ENCODE measurements around the gene PCSK5. TPM values are rescaled to one million over a fixed set of nuclear protein-coding genes. Genes with fewer than 3 reads are reported as not detected.

PCSK5 gene
- total and polyA plus RNA-seq, 10 donors = 0.28 to 8.1 (median 5.5) TPM

GRCh38 chr9:75918154-75918553, 27.7 kb downstream of the PCSK5 start:
- 86 to 90% (median 88%) methylated on average over 3 of the region's 3 CpGs for WGBS, 5 donors
- Histone ChIP-seq H3K4me3 (no peak overlapping the region), H3K4me1 (no peaks in the 10 kb centered on the region), H3K27me3 (replicated peaks in 1 of 7) (no peaks in the 10 kb centered on the region), H3K36me3 (no peaks in the 10 kb centered on the region), H3K27ac (no peak overlapping the region), H3K9me3 (no peaks in the 10 kb centered on the region)
- intact Hi-C loops (cut with DNase I; ENCODE audit: low total_unique reads) = no loop called here
- TF ChIP-seq POLR2AphosphoS5 (IDR thresholded peaks at IDR 0.05) = no peak
- TF ChIP-seq, protein P1, sequence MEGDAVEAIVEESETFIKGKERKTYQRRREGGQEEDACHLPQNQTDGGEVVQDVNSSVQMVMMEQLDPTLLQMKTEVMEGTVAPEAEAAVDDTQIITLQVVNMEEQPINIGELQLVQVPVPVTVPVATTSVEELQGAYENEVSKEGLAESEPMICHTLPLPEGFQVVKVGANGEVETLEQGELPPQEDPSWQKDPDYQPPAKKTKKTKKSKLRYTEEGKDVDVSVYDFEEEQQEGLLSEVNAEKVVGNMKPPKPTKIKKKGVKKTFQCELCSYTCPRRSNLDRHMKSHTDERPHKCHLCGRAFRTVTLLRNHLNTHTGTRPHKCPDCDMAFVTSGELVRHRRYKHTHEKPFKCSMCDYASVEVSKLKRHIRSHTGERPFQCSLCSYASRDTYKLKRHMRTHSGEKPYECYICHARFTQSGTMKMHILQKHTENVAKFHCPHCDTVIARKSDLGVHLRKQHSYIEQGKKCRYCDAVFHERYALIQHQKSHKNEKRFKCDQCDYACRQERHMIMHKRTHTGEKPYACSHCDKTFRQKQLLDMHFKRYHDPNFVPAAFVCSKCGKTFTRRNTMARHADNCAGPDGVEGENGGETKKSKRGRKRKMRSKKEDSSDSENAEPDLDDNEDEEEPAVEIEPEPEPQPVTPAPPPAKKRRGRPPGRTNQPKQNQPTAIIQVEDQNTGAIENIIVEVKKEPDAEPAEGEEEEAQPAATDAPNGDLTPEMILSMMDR (IDR thresholded peaks at IDR 0.05 in 8 of 11, conservative IDR thresholded peaks at IDR 0.05 in 3 of 11) = no peak
- TF ChIP-seq POLR2A (IDR thresholded peaks at IDR 0.05) = no peak
- no peak for DNase-seq

DNA sequence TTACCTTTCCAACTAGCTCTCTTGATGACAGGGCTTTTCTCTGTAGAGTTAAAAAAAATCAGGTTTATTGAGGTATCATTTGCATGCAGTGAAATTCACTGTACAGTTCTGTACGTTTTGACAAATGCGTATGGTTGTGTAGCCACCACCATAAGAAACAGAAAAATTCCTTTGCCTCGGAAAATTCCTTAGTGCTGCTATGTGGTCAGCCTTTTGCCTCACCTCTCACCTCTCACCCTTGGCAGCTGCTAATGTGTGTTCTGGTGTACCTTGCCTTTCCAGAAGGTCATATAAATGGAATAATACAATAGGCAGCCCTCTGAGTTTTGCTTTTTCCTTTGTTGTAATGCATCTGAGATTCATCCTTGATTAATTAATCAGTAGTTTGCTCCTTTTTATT, 28.4 kb downstream of the PCSK5 start:
- intact Hi-C loops (cut with DNase I; ENCODE audit: low total_unique reads) = no loop called here
- 86 to 96% (median 93%) methylated on average over 3 of the region's 3 CpGs for WGBS, 5 donors
- no peaks in the 10 kb centered on the region for H3K9me3 ChIP-seq
- DNase-seq = no peak
- H3K36me3 ChIP-seq = no peaks in the 10 kb centered on the region
- TF ChIP-seq, protein P1 (IDR thresholded peaks at IDR 0.05 in 8 of 11, conservative IDR thresholded peaks at IDR 0.05 in 3 of 11) = no peak
- TF ChIP-seq POLR2A (IDR thresholded peaks at IDR 0.05) = no peak
- TF ChIP-seq POLR2AphosphoS5 (IDR thresholded peaks at IDR 0.05) = no peak
- no peak overlapping the region for H3K27ac ChIP-seq
- no peaks in the 10 kb centered on the region for H3K27me3 ChIP-seq (replicated peaks in 1 of 7)
- H3K4me1 ChIP-seq = no peaks in the 10 kb centered on the region
- H3K4me3 ChIP-seq = no peak overlapping the region

GRCh38 chr9:75921391-75922127, 31.1 kb downstream of the PCSK5 start:
- Histone ChIP-seq H3K27ac (no peak overlapping the region), H3K9me3 (no peaks in the 10 kb centered on the region), H3K27me3 (replicated peaks in 1 of 7) (no peaks in the 10 kb centered on the region), H3K4me1 (no peaks in the 10 kb centered on the region), H3K36me3 (no peaks in the 10 kb centered on the region), H3K4me3 (no peak overlapping the region)
- DNase-seq = no peak
- intact Hi-C loops (cut with DNase I; ENCODE audit: low total_unique reads) = no loop called here
- TF ChIP-seq POLR2A (IDR thresholded peaks at IDR 0.05) (no peak), POLR2AphosphoS5 (IDR thresholded peaks at IDR 0.05) (no peak)
- TF ChIP-seq, protein P1 (IDR thresholded peaks at IDR 0.05 in 8 of 11, conservative IDR thresholded peaks at IDR 0.05 in 3 of 11) = no peak
- 81 to 86% (median 83%) methylated on average over 5 of the region's 5 CpGs for WGBS, 5 donors

DNA sequence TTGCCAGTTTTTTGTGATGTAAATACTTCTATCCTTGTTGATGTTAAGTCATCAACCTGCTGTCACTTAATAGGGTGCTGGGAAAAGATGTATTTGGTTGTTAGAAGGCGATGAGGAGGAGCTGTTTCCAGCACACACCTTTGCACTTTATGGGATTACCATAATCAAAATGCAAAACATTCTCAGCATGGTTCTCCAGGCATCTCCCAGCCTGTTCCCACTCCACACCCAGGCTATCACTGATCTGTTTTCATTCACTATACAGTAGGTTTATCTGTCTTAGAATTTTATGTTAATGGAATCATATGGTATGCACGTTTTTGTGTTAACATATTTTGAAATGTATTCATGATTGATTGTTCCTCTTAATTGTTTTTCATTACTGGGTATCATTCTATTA, 35.9 kb downstream of the PCSK5 start:
- H3K27ac ChIP-seq = no peak overlapping the region
- no peak for DNase-seq
- H3K4me3 ChIP-seq = no peak overlapping the region
- no peak for TF ChIP-seq POLR2AphosphoS5 (IDR thresholded peaks at IDR 0.05)
- no peak for TF ChIP-seq POLR2A (IDR thresholded peaks at IDR 0.05)
- TF ChIP-seq, protein P1 (IDR thresholded peaks at IDR 0.05 in 8 of 11, conservative IDR thresholded peaks at IDR 0.05 in 3 of 11) = no peak
- peaks cover 0 to 1% (median 0%) of the 10 kb centered on the region in 6 donors for H3K4me1 ChIP-seq
- H3K9me3 ChIP-seq = no peaks in the 10 kb centered on the region
- intact Hi-C loops (cut with DNase I; ENCODE audit: low total_unique reads) = no loop called here
- H3K36me3 ChIP-seq = no peaks in the 10 kb centered on the region
- H3K27me3 ChIP-seq (replicated peaks in 1 of 7) = no peaks in the 10 kb centered on the region
- WGBS, 5 donors = 64 to 83% (median 70%) methylated on average over 2 of the region's 2 CpGs
